ENCODE measurements around the gene GRAMD4.
A peak's percentile ranks its signal among the peaks of the same experiment; 100 is the strongest.

GRAMD4 gene

DNA sequence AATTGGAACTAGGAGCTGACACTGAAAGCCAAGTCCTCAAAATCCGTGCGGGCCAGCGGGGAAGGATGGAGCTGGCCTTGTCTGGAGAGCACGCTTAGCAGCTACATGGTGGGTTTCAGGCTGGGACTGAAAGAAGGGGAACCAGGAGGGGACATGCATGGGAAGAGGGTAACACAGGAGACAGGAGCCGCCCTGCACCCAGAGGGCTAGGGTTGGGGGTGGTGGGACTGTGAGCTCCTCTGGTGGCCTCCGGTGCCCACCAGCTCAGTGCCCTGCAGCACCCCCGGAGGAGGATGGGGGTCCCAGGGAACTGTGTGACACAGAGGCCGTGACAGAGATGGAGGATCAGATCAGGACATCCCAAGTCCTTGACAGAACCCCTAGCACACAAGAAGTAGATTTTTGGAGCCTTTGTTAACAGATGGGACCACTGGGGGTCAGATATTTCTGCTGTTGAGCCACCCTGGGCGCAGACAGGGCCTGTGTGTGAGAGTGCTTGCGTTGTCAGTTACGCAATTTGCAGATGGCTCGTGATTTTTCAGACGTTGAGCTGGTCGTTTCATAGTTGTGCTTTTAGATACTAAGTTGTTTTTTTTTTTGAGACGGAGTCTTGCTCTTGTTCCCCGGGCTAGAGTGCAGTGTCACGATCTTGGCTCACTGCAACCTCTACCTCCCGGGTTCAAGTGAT, 21.3 kb upstream of the GRAMD4 start:
- Mint-ChIP-seq H3K4me1 (peaks cover 11% of the 10 kb centered on the region), H3K27me3 (no peaks in the 10 kb centered on the region), H3K27ac (no peak overlapping the region), H3K9me3 (no peaks in the 10 kb centered on the region), H3K36me3 (no peaks in the 10 kb centered on the region), H3K4me3 (no peak overlapping the region)
- ATAC-seq (ENCODE audit: low read depth) (no peak), DNase-seq (ENCODE audit: low spot score in 2 of 2) (no peak)

DNA sequence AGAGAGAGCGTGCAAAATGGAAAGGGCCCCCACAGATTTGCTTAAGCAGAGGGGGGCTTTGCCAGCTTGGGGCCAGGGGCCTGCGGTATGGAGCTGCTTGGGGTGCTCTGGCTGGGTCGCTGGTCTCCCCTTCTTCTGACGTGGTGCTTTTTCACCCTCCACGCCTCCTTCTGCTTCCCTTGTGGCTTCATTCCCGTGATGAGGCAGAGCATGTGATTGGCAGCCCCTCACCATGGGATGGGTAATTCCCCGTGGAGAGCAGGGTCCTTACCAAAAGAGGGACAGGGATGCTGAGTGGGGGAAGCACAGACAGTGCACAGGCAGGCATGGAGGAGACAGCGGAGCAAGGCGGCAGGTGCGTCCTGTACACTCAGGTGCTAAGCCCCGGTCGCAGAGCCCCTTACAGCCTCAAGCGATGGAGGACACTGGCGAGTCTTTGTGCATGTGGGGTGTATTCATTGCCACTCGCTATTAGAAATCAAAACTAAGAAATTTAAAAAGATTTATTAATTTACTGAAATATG, 19.9 kb upstream of the GRAMD4 start:
- DNase-seq (ENCODE audit: low spot score in 2 of 2), result no peak
- no peaks in the 10 kb centered on the region for H3K27me3 Mint-ChIP-seq
- H3K4me3 Mint-ChIP-seq, result no peak overlapping the region
- peaks cover 13% of the 10 kb centered on the region for H3K4me1 Mint-ChIP-seq
- no peak overlapping the region for H3K27ac Mint-ChIP-seq
- ATAC-seq (ENCODE audit: low read depth), result no peak
- H3K36me3 Mint-ChIP-seq, result no peaks in the 10 kb centered on the region
- no peaks in the 10 kb centered on the region for H3K9me3 Mint-ChIP-seq

DNA sequence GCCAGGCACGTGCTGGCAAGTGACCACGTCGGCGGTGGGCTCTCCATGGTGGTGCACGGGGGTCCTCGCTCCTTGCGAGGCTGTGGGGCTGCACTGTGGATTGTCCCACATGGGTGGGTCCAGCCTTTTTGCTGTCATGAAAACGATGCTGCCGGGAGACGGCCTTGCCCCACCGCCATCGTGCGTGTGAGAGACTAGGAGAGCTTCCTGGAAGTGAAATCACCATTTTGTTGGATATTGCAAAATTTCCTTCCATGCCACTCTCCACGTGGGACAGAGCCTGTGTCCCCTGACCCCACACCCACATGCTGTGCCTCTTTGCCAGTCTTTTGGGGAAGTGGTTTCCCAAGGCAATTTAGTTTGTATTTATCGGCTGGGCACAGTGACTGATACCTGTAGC, 18.2 kb upstream of the GRAMD4 start:
- ATAC-seq (ENCODE audit: low read depth), result no peak
- no peaks in the 10 kb centered on the region for H3K9me3 Mint-ChIP-seq
- H3K27ac Mint-ChIP-seq, result no peak overlapping the region
- no peaks in the 10 kb centered on the region for H3K36me3 Mint-ChIP-seq
- H3K27me3 Mint-ChIP-seq, result no peaks in the 10 kb centered on the region
- H3K4me3 Mint-ChIP-seq, result no peak overlapping the region
- DNase-seq (ENCODE audit: low spot score in 2 of 2), result no peak
- H3K4me1 Mint-ChIP-seq, result peaks cover 9% of the 10 kb centered on the region

DNA sequence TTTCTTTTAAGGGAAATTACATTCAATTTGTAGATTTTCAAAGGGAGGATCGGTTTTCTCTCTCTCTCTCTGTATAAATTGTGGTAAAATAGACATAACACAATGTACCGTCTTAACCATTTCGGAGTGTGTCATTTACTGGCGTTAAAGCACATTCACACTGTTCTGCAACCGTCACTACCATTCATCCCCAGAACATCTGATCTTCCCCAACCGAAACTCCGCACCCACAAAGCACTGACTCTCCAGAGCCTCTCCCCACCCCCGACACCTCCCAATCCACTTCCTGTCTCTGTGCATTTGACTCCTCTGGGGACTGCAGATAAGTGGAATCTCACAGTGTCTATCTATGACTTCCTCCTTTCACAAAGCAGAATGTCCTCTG, 15.9 kb upstream of the GRAMD4 start:
- no peaks in the 10 kb centered on the region for H3K9me3 Mint-ChIP-seq
- H3K4me3 Mint-ChIP-seq, result peak overlapping the region; percentile 61
- ATAC-seq (ENCODE audit: low read depth) (peak; percentile 72), DNase-seq (ENCODE audit: low spot score in 2 of 2) (no peak)
- H3K27ac Mint-ChIP-seq, result no peak overlapping the region
- H3K36me3 Mint-ChIP-seq, result no peaks in the 10 kb centered on the region
- peaks cover 9% of the 10 kb centered on the region for H3K4me1 Mint-ChIP-seq
- H3K27me3 Mint-ChIP-seq, result no peaks in the 10 kb centered on the region

DNA sequence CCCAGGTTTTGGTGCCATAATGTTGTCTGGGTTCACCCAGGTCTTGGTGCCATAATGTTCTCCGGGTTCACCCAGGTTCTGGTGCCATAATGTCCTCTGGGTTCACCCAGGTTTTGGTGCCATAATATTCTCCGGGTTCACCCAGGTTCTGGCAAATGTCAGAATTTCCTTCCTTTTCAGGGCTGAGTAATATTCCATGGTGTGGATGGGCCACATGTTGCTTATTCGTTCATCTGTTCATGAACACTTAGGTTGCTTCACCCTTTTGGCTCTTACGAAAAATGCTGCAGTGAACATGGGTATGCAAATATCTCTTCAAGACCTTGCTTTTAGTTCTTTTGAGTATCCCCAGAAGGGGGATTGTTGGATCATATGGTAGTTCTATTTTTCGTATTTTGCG, 15.1 kb upstream of the GRAMD4 start:
- H3K9me3 Mint-ChIP-seq, result no peaks in the 10 kb centered on the region
- no peaks in the 10 kb centered on the region for H3K36me3 Mint-ChIP-seq
- H3K27me3 Mint-ChIP-seq, result no peaks in the 10 kb centered on the region
- H3K27ac Mint-ChIP-seq, result no peak overlapping the region
- no peak for ATAC-seq (ENCODE audit: low read depth)
- H3K4me1 Mint-ChIP-seq, result peaks cover 9% of the 10 kb centered on the region
- DNase-seq (ENCODE audit: low spot score in 2 of 2), result no peak
- H3K4me3 Mint-ChIP-seq, result no peak overlapping the region

DNA sequence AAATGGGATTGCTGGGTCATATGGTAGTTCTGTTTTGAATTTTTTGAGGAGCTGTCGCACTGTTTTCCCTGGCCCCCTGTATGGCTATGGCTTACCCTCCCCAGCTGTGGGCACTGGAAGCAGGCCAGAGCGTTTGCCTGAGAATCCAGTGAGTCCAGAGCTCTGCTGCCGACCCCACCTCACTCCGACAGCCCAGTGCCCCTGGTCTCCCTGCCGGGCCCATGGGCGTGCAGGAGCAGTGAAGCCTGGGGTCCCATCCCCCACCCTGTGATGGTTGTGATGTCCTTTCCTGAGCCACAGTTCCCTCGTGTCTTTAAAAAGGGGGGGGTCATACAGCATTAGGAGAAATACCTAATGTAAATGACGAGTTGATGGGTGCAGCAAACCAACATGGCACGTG, 13.3 kb upstream of the GRAMD4 start:
- no peak for ATAC-seq (ENCODE audit: low read depth)
- no peak for DNase-seq (ENCODE audit: low spot score in 2 of 2)
- H3K4me1 Mint-ChIP-seq, result peaks cover 7% of the 10 kb centered on the region
- H3K27me3 Mint-ChIP-seq, result no peaks in the 10 kb centered on the region
- H3K9me3 Mint-ChIP-seq, result no peaks in the 10 kb centered on the region
- H3K36me3 Mint-ChIP-seq, result no peaks in the 10 kb centered on the region
- no peak overlapping the region for H3K4me3 Mint-ChIP-seq
- no peak overlapping the region for H3K27ac Mint-ChIP-seq

DNA sequence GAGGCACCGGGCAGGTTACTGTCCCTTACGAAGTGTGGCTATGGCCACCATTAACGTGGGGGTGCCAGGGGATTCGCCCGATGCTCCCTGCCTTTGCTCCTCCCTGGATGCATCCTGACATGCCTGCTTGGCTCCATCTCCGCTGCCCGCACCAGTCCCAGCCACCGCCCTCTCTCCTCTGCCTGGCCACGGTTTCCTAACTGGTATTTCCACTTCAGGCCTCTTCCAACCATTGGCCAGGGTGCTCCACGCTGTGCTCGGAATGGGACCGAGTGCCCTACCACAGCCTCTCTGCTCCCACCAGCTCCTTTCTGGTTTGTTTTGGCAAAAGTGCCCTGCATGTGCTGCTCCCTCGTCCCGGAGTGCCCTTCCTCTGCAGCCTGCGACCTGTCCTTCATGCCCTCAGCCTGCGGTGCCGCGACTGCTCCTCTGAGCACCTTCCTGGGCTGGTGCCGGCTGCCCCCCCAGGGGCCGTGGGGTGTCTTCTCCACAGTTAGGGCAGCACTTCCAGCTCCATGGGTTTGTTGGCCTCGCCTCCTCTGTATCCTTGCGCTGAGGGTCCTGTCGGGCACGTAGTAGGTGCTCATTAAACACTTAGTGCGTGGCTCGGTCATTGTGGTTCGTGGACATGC, 12.6 kb upstream of the GRAMD4 start:
- no peaks in the 10 kb centered on the region for H3K9me3 Mint-ChIP-seq
- H3K27me3 Mint-ChIP-seq, result no peaks in the 10 kb centered on the region
- DNase-seq (ENCODE audit: low spot score in 2 of 2), result no peak
- H3K4me1 Mint-ChIP-seq, result peaks cover 13% of the 10 kb centered on the region
- H3K27ac Mint-ChIP-seq, result no peak overlapping the region
- H3K4me3 Mint-ChIP-seq, result no peak overlapping the region
- ATAC-seq (ENCODE audit: low read depth), result no peak
- H3K36me3 Mint-ChIP-seq, result no peaks in the 10 kb centered on the region

DNA sequence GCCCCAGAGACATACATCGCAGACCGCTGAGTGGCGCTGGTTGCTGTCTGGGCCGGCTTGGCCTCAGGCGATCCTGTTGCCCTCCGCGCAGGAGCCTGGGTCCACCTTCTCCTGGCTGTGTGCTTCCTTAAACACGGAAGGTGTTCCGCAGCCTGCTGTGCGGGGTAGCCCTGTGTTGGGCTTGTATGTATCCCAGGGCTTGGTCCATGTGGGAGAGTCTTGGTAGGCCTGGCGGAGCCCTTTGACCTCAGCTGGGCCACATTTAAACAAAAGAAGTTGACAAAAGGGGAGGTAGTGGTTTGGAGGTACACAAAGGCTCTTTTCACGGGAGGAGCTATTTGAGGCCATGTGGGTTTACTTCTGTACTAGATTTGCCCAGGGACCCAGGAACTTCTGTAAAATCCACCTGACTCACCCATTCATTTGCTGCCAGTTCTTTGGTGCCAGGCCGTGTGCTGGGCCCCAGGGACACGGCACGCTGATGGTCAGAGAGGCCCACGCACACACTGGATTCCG, 11.0 kb upstream of the GRAMD4 start:
- H3K36me3 Mint-ChIP-seq, result no peaks in the 10 kb centered on the region
- ATAC-seq (ENCODE audit: low read depth) (no peak), DNase-seq (ENCODE audit: low spot score in 2 of 2) (no peak)
- H3K4me1 Mint-ChIP-seq, result peaks cover 27% of the 10 kb centered on the region
- no peak overlapping the region for H3K4me3 Mint-ChIP-seq
- H3K27me3 Mint-ChIP-seq, result no peaks in the 10 kb centered on the region
- no peaks in the 10 kb centered on the region for H3K9me3 Mint-ChIP-seq
- no peak overlapping the region for H3K27ac Mint-ChIP-seq

DNA sequence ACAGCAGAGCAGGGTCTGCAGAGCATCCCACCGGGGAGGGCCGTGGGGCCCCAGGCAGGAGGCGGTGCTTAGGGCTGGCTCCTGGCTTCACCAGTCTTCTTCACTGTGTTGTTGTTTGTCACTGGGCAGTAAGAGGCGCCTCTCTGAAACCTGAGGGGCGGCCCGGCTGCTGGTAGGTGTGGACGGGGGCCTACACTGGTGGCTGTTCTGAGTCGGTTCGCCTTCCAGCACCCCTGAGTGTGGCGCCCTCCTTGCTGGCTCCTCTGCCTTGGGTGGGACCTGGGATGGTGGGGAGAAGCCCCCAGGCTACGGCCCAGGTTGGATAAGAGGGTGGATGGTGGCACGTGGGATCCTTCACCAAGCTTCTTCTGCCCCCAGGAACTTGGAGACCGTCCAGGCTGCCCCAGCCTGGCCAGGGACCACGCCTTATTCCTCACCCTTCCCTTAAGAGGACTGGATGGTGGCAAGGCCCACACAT, 10.4 kb upstream of the GRAMD4 start:
- Mint-ChIP-seq H3K27ac (no peak overlapping the region), H3K27me3 (no peaks in the 10 kb centered on the region), H3K4me3 (no peak overlapping the region), H3K9me3 (no peaks in the 10 kb centered on the region), H3K36me3 (no peaks in the 10 kb centered on the region), H3K4me1 (peaks cover 25% of the 10 kb centered on the region)
- ATAC-seq (ENCODE audit: low read depth) (no peak), DNase-seq (ENCODE audit: low spot score in 2 of 2) (no peak)

DNA sequence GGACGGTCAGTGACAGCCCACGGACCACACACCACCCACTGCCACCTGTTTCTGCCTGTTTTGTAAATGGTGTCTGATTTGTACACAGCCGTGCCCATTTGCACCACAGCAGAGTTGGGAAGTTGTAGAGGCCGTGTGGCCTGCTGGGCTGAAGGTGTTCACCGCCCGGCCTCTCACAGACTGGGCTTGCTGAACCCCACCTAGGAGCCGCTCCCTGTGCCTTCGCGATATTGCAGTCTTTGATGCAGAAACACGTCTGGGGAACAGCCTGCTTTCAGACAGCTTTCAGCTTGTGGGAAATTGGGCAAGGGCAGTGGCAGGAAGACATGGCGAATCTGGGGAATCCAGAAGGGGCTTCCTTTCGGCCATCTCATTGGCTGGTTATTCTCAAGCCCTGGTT, 9.8 kb upstream of the GRAMD4 start:
- no peak for ATAC-seq (ENCODE audit: low read depth)

DNA sequence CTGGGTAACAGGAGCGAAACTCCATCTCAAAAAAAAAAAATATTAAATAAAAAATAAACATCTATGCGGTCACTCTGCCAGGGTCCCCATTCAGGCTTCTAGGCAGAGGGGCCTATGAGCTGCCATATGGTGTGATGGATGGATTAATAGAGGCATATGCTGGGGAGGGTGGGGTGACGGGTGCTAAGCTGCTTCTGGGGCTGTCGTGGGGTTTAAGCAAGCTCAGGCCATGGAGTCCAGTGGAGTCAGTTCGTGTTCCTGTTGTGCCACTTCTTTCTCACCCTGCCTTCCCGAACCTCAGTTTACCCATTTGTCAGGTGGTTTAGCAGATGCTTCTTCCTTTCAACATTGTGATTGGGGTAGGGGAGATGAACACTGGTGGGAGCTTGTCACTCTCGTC, 9.0 kb upstream of the GRAMD4 start:
- Mint-ChIP-seq H3K27ac (no peak overlapping the region), H3K36me3 (no peaks in the 10 kb centered on the region), H3K27me3 (no peaks in the 10 kb centered on the region), H3K4me1 (peaks cover 26% of the 10 kb centered on the region), H3K9me3 (no peaks in the 10 kb centered on the region), H3K4me3 (no peak overlapping the region)
- DNase-seq (ENCODE audit: low spot score in 2 of 2) (no peak), ATAC-seq (ENCODE audit: low read depth) (no peak)

More for the DNA sequence above, 9.8 kb upstream of the GRAMD4 start:
- H3K9me3 Mint-ChIP-seq, result no peaks in the 10 kb centered on the region
- peaks cover 26% of the 10 kb centered on the region for H3K4me1 Mint-ChIP-seq
- H3K4me3 Mint-ChIP-seq, result no peak overlapping the region
- H3K27ac Mint-ChIP-seq, result no peak overlapping the region
- no peaks in the 10 kb centered on the region for H3K36me3 Mint-ChIP-seq
- H3K27me3 Mint-ChIP-seq, result no peaks in the 10 kb centered on the region
- no peak for DNase-seq (ENCODE audit: low spot score in 2 of 2)

DNA sequence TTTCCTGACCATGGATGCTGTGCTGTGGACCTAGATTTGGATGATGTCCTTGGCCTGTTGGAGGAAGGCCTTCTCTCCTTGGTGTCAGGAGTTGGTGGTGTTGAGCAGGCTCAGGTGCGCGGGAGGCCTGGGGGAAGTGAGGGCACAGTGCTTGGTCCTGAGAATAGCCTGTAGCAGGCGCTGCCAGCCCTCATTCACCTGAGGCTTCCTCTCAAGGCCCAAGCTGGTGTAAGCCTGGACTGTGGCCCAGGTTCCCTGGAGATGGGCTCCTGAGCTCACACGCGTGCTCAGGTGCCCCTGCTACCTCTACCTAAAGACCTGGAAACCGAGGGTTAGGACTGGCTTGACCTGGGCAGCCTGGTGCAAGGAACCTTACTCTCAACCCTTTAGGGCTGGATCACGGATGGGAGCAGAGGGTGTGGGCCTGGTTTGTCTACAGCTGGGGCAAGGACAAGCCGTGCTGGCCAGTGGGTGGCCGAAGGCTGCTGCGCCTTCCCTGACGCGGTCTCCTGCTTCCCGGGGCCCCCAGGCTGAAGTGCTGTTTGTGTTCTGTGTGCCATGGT, 7.8 kb upstream of the GRAMD4 start:
- no peak for ATAC-seq (ENCODE audit: low read depth)
- peak overlapping the region; percentile 83 for H3K27ac Mint-ChIP-seq
- no peaks in the 10 kb centered on the region for H3K27me3 Mint-ChIP-seq
- peak overlapping the region; percentile 94 for H3K4me3 Mint-ChIP-seq
- no peaks in the 10 kb centered on the region for H3K36me3 Mint-ChIP-seq
- DNase-seq (ENCODE audit: low spot score in 2 of 2), result no peak
- H3K9me3 Mint-ChIP-seq, result no peaks in the 10 kb centered on the region
- peaks cover 27% of the 10 kb centered on the region for H3K4me1 Mint-ChIP-seq

DNA sequence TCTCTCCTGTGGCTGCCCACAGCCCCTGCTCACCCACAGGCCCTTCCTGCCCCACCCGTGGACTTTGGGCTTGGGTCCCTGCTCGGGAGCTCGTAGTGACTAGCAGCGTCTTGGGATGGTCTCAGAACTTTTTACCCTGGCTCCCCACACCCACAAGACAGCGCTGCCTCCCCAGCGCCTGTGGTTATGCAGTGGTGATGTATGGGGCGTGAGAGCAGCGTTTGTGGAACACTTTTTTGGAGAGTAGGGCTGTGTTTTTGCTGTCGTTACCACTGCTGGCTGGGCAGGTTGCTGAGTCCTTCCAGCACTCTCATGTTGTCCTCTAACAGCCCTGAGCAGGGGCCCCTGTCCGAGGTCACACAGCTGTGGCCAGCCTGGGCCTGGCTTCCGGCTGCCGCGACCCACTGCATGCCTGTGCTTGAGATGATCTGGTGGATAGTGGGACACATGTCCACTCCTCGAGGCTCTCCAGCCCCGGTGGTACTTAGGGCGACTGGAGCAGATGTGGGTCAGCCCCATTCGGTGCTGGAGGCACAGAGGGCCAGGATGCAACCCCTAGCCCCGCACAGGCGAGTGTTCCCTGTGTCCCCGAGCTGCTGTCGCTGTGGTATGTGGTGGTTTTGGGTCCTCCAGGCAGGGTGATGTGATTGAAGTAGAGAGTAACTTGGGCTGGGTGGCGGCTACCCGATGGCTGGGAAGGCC, 7.1 kb upstream of the GRAMD4 start:
- no peaks in the 10 kb centered on the region for H3K36me3 Mint-ChIP-seq
- H3K4me3 Mint-ChIP-seq, result peak overlapping the region; percentile 94
- no peak for ATAC-seq (ENCODE audit: low read depth)
- peaks cover 26% of the 10 kb centered on the region for H3K4me1 Mint-ChIP-seq
- DNase-seq (ENCODE audit: low spot score in 2 of 2), result no peak
- no peaks in the 10 kb centered on the region for H3K27me3 Mint-ChIP-seq
- no peaks in the 10 kb centered on the region for H3K9me3 Mint-ChIP-seq
- peak overlapping the region; percentile 83 for H3K27ac Mint-ChIP-seq

DNA sequence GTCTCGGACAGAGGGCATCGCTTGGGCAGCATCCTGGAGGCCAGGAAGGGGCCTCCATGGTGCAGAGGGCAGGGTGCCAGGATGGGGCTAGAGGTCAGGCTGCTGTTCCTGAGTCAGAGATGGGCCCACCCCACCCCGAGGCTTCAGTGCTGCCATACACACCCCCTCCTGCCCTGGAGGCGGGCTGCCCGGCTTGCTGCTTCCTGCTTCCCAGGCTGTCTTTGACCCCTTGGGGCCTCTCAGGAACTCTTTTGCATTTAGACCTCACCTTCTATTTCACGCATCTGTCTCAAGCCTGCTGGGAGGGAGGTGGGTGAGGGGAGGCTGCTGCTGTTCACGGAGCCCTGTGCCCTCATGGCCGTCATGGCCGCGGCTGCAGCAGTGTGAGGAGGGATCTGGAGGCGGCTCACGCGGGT, 6.6 kb upstream of the GRAMD4 start:
- H3K27me3 Mint-ChIP-seq, result no peaks in the 10 kb centered on the region
- H3K36me3 Mint-ChIP-seq, result no peaks in the 10 kb centered on the region
- peaks cover 30% of the 10 kb centered on the region for H3K4me1 Mint-ChIP-seq
- peak overlapping the region; percentile 94 for H3K4me3 Mint-ChIP-seq
- DNase-seq (ENCODE audit: low spot score in 2 of 2) (no peak), ATAC-seq (ENCODE audit: low read depth) (peak; percentile 27)
- no peaks in the 10 kb centered on the region for H3K9me3 Mint-ChIP-seq
- H3K27ac Mint-ChIP-seq, result peak overlapping the region; percentile 83
